Fibroblast of mammary gland (primary cell): ENCODE measurements around the gene ANKS4B.
"Not testable (repeated sequence)": the region's sequence is repeated elsewhere in the genome, so short reads cannot be mapped to it uniquely, and the experiment has no call there.

ENCODE experiments used
- DNase-seq: peaks from one replicate; pipeline ENCODE4 v3.0.0-alpha.2; 2010; ENCODE audit warnings: low read depth
- H3K4me3 ChIP-seq: 2 replicates; pipeline ENCODE4 v1.5.1; 2011; ENCODE audit warnings: low read depth, mild to moderate bottlenecking, low read length, moderate library complexity; ENCODE audit not compliant: control insufficient read depth
- TF ChIP-seq, protein P1 (sequence below): conservative IDR thresholded peaks from 2 replicates; pipeline ENCODE4 v1.5.1; 2011; ENCODE audit warnings: low read depth, low read length, inconsistent platforms; ENCODE audit not compliant: control insufficient read depth, insufficient read depth

ANKS4B gene

DNA sequence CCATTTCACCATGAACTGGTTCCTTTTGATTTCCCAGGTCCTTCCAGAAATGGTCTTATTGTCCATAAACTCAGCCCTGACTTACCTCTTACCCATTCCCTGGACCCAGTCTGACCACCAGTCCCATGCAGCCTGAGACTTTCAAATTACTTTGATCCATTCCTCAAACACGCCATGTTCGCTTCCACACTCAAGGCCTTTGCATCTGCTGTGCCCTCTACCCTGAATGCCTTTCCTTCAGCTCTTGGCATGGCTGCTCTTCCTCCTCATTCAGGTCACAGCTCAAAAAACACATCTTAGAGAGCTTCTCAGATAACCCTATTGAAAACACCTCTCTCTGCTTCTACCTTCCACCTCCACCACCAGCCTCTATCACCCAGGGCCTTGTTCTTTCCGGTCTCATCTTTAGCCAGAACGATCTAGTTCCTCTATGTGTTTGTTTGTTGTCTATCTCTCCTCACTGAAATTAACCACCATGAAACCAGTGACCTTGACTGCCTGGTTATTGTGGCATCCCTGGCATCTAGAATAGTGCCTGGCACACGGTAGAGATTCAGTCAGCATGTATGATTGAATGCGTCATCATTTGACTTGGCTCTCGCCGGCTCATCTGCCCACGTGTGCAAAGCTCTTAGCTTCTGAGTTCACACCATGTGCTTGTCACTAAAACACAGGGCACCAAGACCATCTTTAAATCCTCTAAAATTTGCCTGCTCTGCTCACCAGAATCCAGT lies 31.8 kb downstream of the ANKS4B start:
- TF ChIP-seq, protein P1, sequence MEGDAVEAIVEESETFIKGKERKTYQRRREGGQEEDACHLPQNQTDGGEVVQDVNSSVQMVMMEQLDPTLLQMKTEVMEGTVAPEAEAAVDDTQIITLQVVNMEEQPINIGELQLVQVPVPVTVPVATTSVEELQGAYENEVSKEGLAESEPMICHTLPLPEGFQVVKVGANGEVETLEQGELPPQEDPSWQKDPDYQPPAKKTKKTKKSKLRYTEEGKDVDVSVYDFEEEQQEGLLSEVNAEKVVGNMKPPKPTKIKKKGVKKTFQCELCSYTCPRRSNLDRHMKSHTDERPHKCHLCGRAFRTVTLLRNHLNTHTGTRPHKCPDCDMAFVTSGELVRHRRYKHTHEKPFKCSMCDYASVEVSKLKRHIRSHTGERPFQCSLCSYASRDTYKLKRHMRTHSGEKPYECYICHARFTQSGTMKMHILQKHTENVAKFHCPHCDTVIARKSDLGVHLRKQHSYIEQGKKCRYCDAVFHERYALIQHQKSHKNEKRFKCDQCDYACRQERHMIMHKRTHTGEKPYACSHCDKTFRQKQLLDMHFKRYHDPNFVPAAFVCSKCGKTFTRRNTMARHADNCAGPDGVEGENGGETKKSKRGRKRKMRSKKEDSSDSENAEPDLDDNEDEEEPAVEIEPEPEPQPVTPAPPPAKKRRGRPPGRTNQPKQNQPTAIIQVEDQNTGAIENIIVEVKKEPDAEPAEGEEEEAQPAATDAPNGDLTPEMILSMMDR: no peak
- H3K4me3 ChIP-seq: no peak overlapping the region
- DNase-seq: no peak

GRCh38 chr16:21267298-21267697 lies 33.8 kb downstream of the ANKS4B start:
- DNase-seq: no peak
- TF ChIP-seq, protein P1: no peak
- no peak overlapping the region for H3K4me3 ChIP-seq

DNA sequence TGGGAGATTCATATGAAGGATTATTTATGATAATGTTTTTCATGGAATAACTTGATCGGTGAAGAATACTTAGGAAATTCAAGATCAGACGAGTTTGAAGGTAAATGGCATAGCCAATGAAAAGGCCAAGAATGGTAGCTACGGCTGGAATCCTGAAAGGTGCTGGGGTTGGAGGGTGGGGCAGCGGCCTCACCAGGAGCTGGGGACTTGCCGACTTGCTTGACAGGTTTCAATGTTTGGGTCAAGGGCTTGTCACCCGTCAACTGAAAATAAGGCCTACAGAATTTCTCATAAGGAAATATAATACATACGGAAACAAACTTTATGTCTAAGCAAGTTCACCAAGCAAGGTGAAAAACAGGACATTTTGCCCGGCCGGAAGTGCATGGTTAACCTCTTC lies 34.7 kb downstream of the ANKS4B start:
- TF ChIP-seq, protein P1: no peak
- H3K4me3 ChIP-seq: no peak overlapping the region
- no peak for DNase-seq

- DNase-seq: no peak
- TF ChIP-seq, protein P1: no peak
- no peak overlapping the region for H3K4me3 ChIP-seq
These were observed 38.8 kb downstream of the ANKS4B start for GRCh38 chr16:21272253-21272652.

DNA sequence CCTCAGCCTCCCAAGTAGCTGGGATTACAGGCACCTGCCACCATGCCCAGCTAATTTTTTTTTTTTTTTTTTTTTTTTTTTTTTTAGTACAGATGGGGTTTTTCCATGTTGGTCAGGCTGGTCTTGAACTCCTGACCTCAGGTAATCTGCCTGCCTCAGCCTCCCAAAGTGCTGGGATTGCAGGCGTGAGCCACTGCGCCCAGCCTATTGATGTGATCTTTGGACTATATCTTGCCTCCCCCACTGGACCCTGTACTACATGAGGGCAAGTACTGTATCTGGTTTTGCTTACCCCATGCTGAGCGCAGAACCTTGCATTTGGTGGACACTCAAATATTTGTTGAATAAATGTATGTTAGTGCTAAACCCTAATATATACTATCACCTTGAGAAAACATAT lies 39.3 kb downstream of the ANKS4B start:
- DNase-seq, H3K4me3 ChIP-seq: not testable (repeated sequence)

DNA sequence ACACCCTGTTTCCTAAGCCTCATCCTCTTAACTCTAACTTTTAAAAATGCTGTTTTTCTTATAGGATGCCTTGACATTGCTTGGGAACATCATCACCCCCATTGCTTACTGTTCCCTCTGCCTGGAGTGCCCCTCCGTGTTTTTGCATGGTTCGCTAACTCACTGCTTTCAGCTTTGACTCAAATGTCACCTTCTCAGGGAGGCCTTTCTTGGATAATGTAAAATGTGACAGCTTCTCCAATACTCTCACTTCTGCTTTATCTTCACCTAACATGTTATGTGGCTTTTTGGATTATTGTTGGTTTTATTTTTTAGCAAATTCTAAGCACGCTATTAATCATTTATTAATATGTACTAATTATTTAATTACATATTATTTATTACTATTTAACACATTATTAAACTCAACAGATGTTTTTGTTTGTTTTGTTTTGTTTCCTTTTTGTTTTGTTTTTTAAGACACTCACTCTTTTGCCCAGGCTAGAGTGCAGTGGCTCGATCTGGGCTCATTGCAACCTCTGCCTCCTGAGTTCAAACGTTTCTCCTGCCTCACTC lies 40.8 kb downstream of the ANKS4B start:
- DNase-seq: no peak
- TF ChIP-seq, protein P1: no peak
- no peak overlapping the region for H3K4me3 ChIP-seq

- TF ChIP-seq, protein P1: no peak
- no peak overlapping the region for H3K4me3 ChIP-seq
- DNase-seq: no peak
These were observed 42.0 kb downstream of the ANKS4B start for GRCh38 chr16:21275529-21275928.
